Measurements from ENCODE around the gene PARVA. TPM values are rescaled to one million over a fixed set of nuclear protein-coding genes. Genes with fewer than 3 reads are reported as not detected.

The PARVA gene
- total and polyA plus RNA-seq, 2 of the 8 experiments (the other 6 are each of a cell fraction or from before 2014, with no cell fraction given), result 3.1 to 13.5 TPM

DNA sequence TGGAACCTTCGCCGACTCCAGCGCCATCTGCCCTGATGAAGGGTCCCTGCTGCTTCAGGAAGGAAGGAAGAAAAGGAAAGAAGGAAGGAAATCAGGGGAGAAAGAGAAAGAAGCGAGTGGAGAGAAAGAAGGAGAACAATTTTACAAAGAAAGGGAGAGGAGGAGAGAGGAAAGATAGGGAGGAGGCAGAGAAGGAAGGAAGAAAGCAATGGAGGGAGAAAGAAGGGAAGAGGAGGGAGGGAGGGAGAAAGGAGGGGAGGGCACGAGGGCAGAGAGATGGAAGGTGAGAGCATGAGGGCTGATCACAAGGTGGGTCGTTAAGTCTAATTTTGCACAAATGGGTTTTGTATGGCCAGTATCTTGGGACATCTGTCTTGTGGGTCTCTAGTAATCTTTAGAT lies 39.2 kb downstream of the PARVA start (continued):
- TF ChIP-seq, protein P1, sequence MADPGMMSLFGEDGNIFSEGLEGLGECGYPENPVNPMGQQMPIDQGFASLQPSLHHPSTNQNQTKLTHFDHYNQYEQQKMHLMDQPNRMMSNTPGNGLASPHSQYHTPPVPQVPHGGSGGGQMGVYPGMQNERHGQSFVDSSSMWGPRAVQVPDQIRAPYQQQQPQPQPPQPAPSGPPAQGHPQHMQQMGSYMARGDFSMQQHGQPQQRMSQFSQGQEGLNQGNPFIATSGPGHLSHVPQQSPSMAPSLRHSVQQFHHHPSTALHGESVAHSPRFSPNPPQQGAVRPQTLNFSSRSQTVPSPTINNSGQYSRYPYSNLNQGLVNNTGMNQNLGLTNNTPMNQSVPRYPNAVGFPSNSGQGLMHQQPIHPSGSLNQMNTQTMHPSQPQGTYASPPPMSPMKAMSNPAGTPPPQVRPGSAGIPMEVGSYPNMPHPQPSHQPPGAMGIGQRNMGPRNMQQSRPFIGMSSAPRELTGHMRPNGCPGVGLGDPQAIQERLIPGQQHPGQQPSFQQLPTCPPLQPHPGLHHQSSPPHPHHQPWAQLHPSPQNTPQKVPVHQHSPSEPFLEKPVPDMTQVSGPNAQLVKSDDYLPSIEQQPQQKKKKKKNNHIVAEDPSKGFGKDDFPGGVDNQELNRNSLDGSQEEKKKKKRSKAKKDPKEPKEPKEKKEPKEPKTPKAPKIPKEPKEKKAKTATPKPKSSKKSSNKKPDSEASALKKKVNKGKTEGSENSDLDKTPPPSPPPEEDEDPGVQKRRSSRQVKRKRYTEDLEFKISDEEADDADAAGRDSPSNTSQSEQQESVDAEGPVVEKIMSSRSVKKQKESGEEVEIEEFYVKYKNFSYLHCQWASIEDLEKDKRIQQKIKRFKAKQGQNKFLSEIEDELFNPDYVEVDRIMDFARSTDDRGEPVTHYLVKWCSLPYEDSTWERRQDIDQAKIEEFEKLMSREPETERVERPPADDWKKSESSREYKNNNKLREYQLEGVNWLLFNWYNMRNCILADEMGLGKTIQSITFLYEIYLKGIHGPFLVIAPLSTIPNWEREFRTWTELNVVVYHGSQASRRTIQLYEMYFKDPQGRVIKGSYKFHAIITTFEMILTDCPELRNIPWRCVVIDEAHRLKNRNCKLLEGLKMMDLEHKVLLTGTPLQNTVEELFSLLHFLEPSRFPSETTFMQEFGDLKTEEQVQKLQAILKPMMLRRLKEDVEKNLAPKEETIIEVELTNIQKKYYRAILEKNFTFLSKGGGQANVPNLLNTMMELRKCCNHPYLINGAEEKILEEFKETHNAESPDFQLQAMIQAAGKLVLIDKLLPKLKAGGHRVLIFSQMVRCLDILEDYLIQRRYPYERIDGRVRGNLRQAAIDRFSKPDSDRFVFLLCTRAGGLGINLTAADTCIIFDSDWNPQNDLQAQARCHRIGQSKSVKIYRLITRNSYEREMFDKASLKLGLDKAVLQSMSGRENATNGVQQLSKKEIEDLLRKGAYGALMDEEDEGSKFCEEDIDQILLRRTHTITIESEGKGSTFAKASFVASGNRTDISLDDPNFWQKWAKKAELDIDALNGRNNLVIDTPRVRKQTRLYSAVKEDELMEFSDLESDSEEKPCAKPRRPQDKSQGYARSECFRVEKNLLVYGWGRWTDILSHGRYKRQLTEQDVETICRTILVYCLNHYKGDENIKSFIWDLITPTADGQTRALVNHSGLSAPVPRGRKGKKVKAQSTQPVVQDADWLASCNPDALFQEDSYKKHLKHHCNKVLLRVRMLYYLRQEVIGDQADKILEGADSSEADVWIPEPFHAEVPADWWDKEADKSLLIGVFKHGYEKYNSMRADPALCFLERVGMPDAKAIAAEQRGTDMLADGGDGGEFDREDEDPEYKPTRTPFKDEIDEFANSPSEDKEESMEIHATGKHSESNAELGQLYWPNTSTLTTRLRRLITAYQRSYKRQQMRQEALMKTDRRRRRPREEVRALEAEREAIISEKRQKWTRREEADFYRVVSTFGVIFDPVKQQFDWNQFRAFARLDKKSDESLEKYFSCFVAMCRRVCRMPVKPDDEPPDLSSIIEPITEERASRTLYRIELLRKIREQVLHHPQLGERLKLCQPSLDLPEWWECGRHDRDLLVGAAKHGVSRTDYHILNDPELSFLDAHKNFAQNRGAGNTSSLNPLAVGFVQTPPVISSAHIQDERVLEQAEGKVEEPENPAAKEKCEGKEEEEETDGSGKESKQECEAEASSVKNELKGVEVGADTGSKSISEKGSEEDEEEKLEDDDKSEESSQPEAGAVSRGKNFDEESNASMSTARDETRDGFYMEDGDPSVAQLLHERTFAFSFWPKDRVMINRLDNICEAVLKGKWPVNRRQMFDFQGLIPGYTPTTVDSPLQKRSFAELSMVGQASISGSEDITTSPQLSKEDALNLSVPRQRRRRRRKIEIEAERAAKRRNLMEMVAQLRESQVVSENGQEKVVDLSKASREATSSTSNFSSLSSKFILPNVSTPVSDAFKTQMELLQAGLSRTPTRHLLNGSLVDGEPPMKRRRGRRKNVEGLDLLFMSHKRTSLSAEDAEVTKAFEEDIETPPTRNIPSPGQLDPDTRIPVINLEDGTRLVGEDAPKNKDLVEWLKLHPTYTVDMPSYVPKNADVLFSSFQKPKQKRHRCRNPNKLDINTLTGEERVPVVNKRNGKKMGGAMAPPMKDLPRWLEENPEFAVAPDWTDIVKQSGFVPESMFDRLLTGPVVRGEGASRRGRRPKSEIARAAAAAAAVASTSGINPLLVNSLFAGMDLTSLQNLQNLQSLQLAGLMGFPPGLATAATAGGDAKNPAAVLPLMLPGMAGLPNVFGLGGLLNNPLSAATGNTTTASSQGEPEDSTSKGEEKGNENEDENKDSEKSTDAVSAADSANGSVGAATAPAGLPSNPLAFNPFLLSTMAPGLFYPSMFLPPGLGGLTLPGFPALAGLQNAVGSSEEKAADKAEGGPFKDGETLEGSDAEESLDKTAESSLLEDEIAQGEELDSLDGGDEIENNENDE (IDR thresholded peaks at IDR 0.05; ENCODE audit: insufficient replicate concordance, low read length), result no peak
- TF ChIP-seq, protein P2, sequence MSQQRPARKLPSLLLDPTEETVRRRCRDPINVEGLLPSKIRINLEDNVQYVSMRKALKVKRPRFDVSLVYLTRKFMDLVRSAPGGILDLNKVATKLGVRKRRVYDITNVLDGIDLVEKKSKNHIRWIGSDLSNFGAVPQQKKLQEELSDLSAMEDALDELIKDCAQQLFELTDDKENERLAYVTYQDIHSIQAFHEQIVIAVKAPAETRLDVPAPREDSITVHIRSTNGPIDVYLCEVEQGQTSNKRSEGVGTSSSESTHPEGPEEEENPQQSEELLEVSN (IDR thresholded peaks at IDR 0.05), result no peak
- TF ChIP-seq, protein P3, sequence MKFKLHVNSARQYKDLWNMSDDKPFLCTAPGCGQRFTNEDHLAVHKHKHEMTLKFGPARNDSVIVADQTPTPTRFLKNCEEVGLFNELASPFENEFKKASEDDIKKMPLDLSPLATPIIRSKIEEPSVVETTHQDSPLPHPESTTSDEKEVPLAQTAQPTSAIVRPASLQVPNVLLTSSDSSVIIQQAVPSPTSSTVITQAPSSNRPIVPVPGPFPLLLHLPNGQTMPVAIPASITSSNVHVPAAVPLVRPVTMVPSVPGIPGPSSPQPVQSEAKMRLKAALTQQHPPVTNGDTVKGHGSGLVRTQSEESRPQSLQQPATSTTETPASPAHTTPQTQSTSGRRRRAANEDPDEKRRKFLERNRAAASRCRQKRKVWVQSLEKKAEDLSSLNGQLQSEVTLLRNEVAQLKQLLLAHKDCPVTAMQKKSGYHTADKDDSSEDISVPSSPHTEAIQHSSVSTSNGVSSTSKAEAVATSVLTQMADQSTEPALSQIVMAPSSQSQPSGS (IDR thresholded peaks at IDR 0.05; ENCODE audit: low read length), result no peak
- no peak for TF ChIP-seq EP300 (IDR thresholded peaks at IDR 0.05; ENCODE audit: borderline replicate concordance in 1 of 2, low read depth in 2 of 2, low read length in 2 of 2)
- no peak for TF ChIP-seq CHD1 (IDR thresholded peaks at IDR 0.05; ENCODE audit: low read depth, low read length)
- TF ChIP-seq ZNF274 (IDR thresholded peaks at IDR 0.05; ENCODE audit: borderline replicate concordance, extremely low read depth, low read length), result no peak
- no peak for TF ChIP-seq PHF8 (conservative IDR thresholded peaks at IDR 0.05; ENCODE audit: low read depth, low read length)
- no peak for TF ChIP-seq RBBP5 (IDR thresholded peaks at IDR 0.05; ENCODE audit: borderline replicate concordance, low read depth, low read length)
- TF ChIP-seq YY1 (IDR thresholded peaks at IDR 0.05; ENCODE audit: low read depth, low read length), result no peak

Measured in H1 (cell line).